ENCODE data around the gene TTC7B. TPM values are rescaled to one million over a fixed set of nuclear protein-coding genes. Genes with fewer than 3 reads are reported as not detected.

The TTC7B gene
- total and polyA plus RNA-seq, 2 experiments from 2014 or later, result 7.9 to 28.6 TPM

- peak; percentile 91 for TF ChIP-seq ZNF462 (CRISPR knock-in tag; IDR thresholded peaks at IDR 0.05)
These were observed 173.9 kb downstream of the TTC7B start (continued) for GRCh38 chr14:90642244-90642717.

- H4K20me1 ChIP-seq (replicated peaks; ENCODE audit: insufficient read depth), result no peaks in the 10 kb centered on the region
- H3K4me2 ChIP-seq, result peak overlapping the region; percentile 23
- H3K27ac Mint-ChIP-seq, result peak overlapping the region; percentile 85
- no peak for TF ChIP-seq NANOG (IDR thresholded peaks at IDR 0.05; ENCODE audit: borderline replicate concordance)
- no peak for TF ChIP-seq EZH2phosphoT487 (IDR thresholded peaks at IDR 0.05; ENCODE audit: unreplicated experiment)
- TF ChIP-seq STAT1 (IDR thresholded peaks at IDR 0.05; ENCODE audit: unreplicated experiment), result no peak
- TF ChIP-seq JUNB (IDR thresholded peaks at IDR 0.05; ENCODE audit: unreplicated experiment), result no peak
- TF ChIP-seq ZNF114 (CRISPR knock-in tag; IDR thresholded peaks at IDR 0.05), result no peak
- no peak for TF ChIP-seq CTCF (conservative IDR thresholded peaks at IDR 0.05; ENCODE audit: low read depth in 2 of 2)
- TF ChIP-seq POLR2AphosphoS5 (IDR thresholded peaks at IDR 0.05; ENCODE audit: low read depth), result no peak
- TF ChIP-seq ETS1 (IDR thresholded peaks at IDR 0.05), result no peak
These were observed 174.5 kb downstream of the TTC7B start for GRCh38 chr14:90641615-90642243.

More at GRCh38 chr14:90641615-90642243, 174.5 kb downstream of the TTC7B start:
- DNase-seq (ENCODE audit: low spot score), result peak; percentile 67
- Histone ChIP-seq H3F3A (replicated peaks; ENCODE audit: low read depth) (no peaks in the 10 kb centered on the region; the same call in 1 of the 2 replicates), H3K36me3 (ENCODE audit: insufficient read depth) (no peaks in the 10 kb centered on the region), H3K79me2 (replicated peaks; ENCODE audit: insufficient read depth) (no peaks in the 10 kb centered on the region), H2AFZ (no peak overlapping the region), H3K4me1 (ENCODE audit: insufficient read depth) (peaks cover 33% of the 10 kb centered on the region), H3K27me3 (ENCODE audit: insufficient read depth) (no peaks in the 10 kb centered on the region), H3K9me2 (ENCODE audit: insufficient read depth) (no peaks in the 10 kb centered on the region), H3K4me3 (peak overlapping the region; percentile 4; the same call in 1 of the 2 replicates), H3K27ac (ENCODE audit: low read depth) (peak overlapping the region; percentile 92)
- H3K9me3 Mint-ChIP-seq, result no peaks in the 10 kb centered on the region
- ATAC-seq, result peak; percentile 45
- H3K4me3 Mint-ChIP-seq, result peak overlapping the region; percentile 33; the same call in 2 of the 3 replicates
- H3K27me3 Mint-ChIP-seq (ENCODE audit: insufficient read depth, low read depth, poor library complexity), result peaks cover 2% of the 10 kb centered on the region
- no peaks in the 10 kb centered on the region for H3K36me3 Mint-ChIP-seq (ENCODE audit: low read depth)
- H3K4me1 Mint-ChIP-seq, result peaks cover 46% of the 10 kb centered on the region

All from GM23338 (cell line).